ENCODE measurements around the gene NGDN.

DNA sequence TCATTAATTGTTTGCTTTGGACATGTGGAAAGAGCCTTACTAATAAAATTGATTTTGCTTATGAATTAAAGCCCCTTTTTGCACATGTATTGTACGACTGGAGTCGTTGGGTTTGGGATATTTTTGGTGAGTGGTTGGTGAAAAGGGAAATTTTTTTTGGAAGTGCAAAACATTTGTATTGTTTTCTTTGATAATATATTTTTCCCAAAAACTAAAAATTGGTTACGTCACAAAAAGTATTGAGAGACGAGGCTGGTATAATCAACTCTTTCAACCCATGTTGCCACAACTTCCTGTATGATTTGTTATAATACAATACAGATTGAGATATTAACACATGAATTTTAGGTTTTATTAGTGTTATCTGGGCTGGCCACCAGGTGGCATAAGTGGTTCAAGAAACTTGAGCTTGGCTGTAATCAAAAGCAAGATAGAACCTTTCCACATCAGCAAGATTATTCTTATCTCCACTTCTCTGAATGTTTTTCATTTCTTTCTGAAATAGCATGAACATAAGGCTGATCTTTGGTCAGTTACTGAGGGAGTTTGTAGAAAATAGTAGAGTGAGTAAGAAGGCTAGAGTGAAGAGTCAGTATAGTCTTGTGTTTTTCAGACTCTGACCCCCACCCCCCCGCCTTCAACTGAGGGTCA is 8.7 kb downstream of the NGDN start:
- no peak for TF ChIP-seq CREB1 (IDR thresholded peaks at IDR 0.05)
- TF ChIP-seq EGR1 (IDR thresholded peaks at IDR 0.05; ENCODE audit: borderline replicate concordance, low read depth, low read length): no peak
- no peak for TF ChIP-seq POLR2A (IDR thresholded peaks at IDR 0.05; ENCODE audit: control extremely low read depth in 1 of 2, low read depth in 2 of 2, low read length in 2 of 2)
- TF ChIP-seq, protein P1, sequence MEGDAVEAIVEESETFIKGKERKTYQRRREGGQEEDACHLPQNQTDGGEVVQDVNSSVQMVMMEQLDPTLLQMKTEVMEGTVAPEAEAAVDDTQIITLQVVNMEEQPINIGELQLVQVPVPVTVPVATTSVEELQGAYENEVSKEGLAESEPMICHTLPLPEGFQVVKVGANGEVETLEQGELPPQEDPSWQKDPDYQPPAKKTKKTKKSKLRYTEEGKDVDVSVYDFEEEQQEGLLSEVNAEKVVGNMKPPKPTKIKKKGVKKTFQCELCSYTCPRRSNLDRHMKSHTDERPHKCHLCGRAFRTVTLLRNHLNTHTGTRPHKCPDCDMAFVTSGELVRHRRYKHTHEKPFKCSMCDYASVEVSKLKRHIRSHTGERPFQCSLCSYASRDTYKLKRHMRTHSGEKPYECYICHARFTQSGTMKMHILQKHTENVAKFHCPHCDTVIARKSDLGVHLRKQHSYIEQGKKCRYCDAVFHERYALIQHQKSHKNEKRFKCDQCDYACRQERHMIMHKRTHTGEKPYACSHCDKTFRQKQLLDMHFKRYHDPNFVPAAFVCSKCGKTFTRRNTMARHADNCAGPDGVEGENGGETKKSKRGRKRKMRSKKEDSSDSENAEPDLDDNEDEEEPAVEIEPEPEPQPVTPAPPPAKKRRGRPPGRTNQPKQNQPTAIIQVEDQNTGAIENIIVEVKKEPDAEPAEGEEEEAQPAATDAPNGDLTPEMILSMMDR (IDR thresholded peaks at IDR 0.05; ENCODE audit: control extremely low read depth in 1 of 3, insufficient read depth in 1 of 3, low read depth in 1 of 3, low read length in 3 of 3): peak in 2 of 3 experiments; percentile 63 to 70; a peak in 3 of 4 replicates
- TF ChIP-seq RXRA (IDR thresholded peaks at IDR 0.05; ENCODE audit: insufficient read depth, low read depth, low read length): no peak
- TF ChIP-seq RAD21 (IDR thresholded peaks at IDR 0.05 in 1 of 2, conservative IDR thresholded peaks at IDR 0.05 in 1 of 2; ENCODE audit: low read depth in 2 of 2, low read length in 2 of 2): peak; percentile 82 to 85
- no peak for TF ChIP-seq EZH2 (IDR thresholded peaks at IDR 0.05; ENCODE audit: low read depth, low read length, severe bottlenecking)
- no peak for TF ChIP-seq CHD2 (IDR thresholded peaks at IDR 0.05; ENCODE audit: low read length)
- no peak for TF ChIP-seq SRF (IDR thresholded peaks at IDR 0.05; ENCODE audit: low read depth, low read length)
- no peak for TF ChIP-seq SP2 (IDR thresholded peaks at IDR 0.05; ENCODE audit: low read length)
- no peak for TF ChIP-seq ZNF274 (IDR thresholded peaks at IDR 0.05; ENCODE audit: borderline replicate concordance, extremely low read depth, low read length)
- TF ChIP-seq JUND (IDR thresholded peaks at IDR 0.05; ENCODE audit: low read length): no peak
- no peak for TF ChIP-seq NRF1 (IDR thresholded peaks at IDR 0.05; ENCODE audit: low read depth, low read length)
- TF ChIP-seq SP1 (IDR thresholded peaks at IDR 0.05; ENCODE audit: low read depth, low read length): no peak
